Activated B cell treated with CpG ODN at 0.5 μM for 24 hours (primary cell): ENCODE measurements around the gene PCDHB10. TPM values are rescaled to one million over a fixed set of nuclear protein-coding genes. Genes with fewer than 3 reads are reported as not detected.
"Not testable (repeated sequence)": the region's sequence is repeated elsewhere in the genome, so short reads cannot be mapped to it uniquely, and the experiment has no call there.

Experiments
- ATAC-seq: fragments of 200-7000 bp; cut with Tn5 transposase; one replicate; pipeline ENCODE4 v1.10.0; 2021; ENCODE audit warnings: low read depth, mild to moderate bottlenecking, moderate library complexity
- CTCF ChIA-PET: fragments of 350-600 bp; sonication (Branson Sonifier 250); formaldehyde crosslinking; loops from one replicate; lab custom pipeline; 2021; ENCODE audit warnings: antibody characterized with exemption; lab: Charles Lee
- POLR2A ChIA-PET: fragments of 350-600 bp; sonication (Branson Sonifier 250); formaldehyde crosslinking; loops from one replicate; lab custom pipeline; 2021; ENCODE audit warnings: antibody characterized with exemption; lab: Charles Lee
- DNase-seq: peaks from one replicate; pipeline ENCODE4 v3.0.0; 2022
- H3K27ac Mint-ChIP-seq: one replicate; pipeline ENCODE4 v1.8.0; 2020; ENCODE audit warnings: mixed read lengths
- H3K27me3 Mint-ChIP-seq: one replicate; pipeline ENCODE4 v1.8.0; 2021; ENCODE audit warnings: mixed read lengths
- H3K36me3 Mint-ChIP-seq: one replicate; pipeline ENCODE4 v1.8.0; 2021; ENCODE audit warnings: low read depth, mixed read lengths
- H3K4me1 Mint-ChIP-seq: one replicate; pipeline ENCODE4 v1.8.0; 2021; ENCODE audit warnings: mixed read lengths
- H3K4me3 Mint-ChIP-seq: one replicate; pipeline ENCODE4 v1.8.0; 2020; ENCODE audit warnings: mild to moderate bottlenecking, mixed read lengths
- H3K9me3 Mint-ChIP-seq: one replicate; pipeline ENCODE4 v1.8.0; 2020; ENCODE audit warnings: mixed read lengths
- intact Hi-C: fragments of 100-400 bp; cut with micrococcal nuclease; formaldehyde crosslinking; loops from one replicate; pipeline ENCODE4 v1.15.1; 2024
- total RNA-seq: library from RNA; stranded (reverse); gene quantifications from 2 replicates; pipeline ENCODE4 v1.2.3, GENCODE V29; 2022
- TF ChIP-seq, protein P1 (sequence below): fragments of 200-600 bp; IDR thresholded peaks from one replicate; pipeline ENCODE4 v1.8.0; 2022; ENCODE audit warnings: antibody characterized with exemption, mild to moderate bottlenecking

Gene PCDHB10
- total RNA-seq, 1 donor from 2014 or later: not detected

DNA sequence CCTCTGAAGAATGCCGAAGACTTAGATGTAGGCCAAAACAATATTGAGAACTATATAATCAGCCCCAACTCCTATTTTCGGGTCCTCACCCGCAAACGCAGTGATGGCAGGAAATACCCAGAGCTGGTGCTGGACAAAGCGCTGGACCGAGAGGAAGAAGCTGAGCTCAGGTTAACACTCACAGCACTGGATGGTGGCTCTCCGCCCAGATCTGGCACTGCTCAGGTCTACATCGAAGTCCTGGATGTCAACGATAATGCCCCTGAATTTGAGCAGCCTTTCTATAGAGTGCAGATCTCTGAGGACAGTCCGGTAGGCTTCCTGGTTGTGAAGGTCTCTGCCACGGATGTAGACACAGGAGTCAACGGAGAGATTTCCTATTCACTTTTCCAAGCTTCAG is 22.4 kb downstream of the PCDHB10 start:
- intact Hi-C loops, H3K27ac Mint-ChIP-seq, POLR2A ChIA-PET, ATAC-seq, DNase-seq, CTCF ChIA-PET, H3K4me1 Mint-ChIP-seq, H3K36me3 Mint-ChIP-seq, H3K4me3 Mint-ChIP-seq: not testable (repeated sequence)
- Mint-ChIP-seq H3K9me3 (peaks cover 19% of the 10 kb centered on the region), H3K27me3 (peaks cover 31% of the 10 kb centered on the region)

DNA sequence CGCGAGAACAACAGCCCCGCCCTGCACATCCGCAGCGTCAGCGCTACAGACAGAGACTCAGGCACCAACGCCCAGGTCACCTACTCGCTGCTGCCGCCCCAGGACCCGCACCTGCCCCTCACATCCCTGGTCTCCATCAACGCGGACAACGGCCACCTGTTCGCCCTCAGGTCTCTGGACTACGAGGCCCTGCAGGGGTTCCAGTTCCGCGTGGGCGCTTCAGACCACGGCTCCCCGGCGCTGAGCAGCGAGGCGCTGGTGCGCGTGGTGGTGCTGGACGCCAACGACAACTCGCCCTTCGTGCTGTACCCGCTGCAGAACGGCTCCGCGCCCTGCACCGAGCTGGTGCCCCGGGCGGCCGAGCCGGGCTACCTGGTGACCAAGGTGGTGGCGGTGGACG is 23.4 kb downstream of the PCDHB10 start:
- H3K36me3 Mint-ChIP-seq, ATAC-seq, POLR2A ChIA-PET, intact Hi-C loops, H3K4me1 Mint-ChIP-seq, H3K27ac Mint-ChIP-seq, CTCF ChIA-PET, DNase-seq, H3K4me3 Mint-ChIP-seq: not testable (repeated sequence)
- peaks cover 21% of the 10 kb centered on the region for H3K9me3 Mint-ChIP-seq
- peaks cover 30% of the 10 kb centered on the region for H3K27me3 Mint-ChIP-seq

DNA sequence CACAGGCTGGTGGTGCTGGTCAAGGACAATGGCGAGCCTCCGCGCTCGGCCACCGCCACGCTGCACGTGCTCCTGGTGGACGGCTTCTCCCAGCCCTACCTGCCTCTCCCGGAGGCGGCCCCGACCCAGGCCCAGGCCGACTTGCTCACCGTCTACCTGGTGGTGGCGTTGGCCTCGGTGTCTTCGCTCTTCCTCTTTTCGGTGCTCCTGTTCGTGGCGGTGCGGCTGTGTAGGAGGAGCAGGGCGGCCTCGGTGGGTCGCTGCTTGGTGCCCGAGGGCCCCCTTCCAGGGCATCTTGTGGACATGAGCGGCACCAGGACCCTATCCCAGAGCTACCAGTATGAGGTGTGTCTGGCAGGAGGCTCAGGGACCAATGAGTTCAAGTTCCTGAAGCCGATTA is 23.9 kb downstream of the PCDHB10 start:
- CTCF ChIA-PET, H3K4me1 Mint-ChIP-seq, H3K36me3 Mint-ChIP-seq, H3K4me3 Mint-ChIP-seq, ATAC-seq, DNase-seq, H3K27ac Mint-ChIP-seq, intact Hi-C loops: not testable (repeated sequence)
- Mint-ChIP-seq H3K27me3 (peaks cover 28% of the 10 kb centered on the region), H3K9me3 (peaks cover 19% of the 10 kb centered on the region)
- POLR2A ChIA-PET: interaction anchor here (0.5 kb wide), 1 partner anchor 461 kb away, joined by 3 read pairs; no protein-coding TSS in a partner anchor

DNA sequence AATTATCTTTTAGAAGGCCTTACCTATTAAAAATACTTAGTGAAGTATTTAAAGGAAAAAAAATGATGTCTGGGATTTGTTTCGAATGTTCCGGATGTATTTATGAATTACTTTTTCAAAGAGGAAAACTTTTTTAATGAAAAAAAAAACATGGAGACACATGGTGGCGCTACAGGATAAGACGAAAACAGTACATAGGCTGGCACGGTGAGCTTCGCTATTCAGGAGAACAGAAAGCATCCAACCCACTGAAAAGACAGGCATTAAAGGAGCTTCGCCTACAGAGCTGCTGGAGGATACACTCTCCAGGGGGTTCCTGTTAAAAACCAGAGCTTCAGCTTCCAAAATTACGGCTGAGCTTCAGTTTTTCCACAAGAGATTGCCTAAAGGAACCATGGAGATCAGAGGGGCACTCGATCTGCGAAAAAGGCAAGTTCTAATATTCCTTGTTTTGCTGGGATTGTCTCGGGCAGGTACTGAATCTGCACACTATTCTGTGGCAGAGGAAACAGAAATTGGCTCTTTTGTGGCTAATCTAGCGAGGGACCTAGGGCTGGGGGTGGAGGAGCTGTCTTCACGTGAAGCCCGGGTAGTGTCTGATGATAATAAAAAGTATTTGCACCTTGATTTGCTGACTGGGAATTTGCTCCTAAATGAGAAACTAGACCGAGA is 31.1 kb downstream of the PCDHB10 start, which contains the start of gene PCDHB14:
TSS of gene PCDHB14 (plus strand) at position 232 of the 672 bp plus-strand sequence. CDS start at position 395, 163 bp downstream.
- intact Hi-C loops: loop anchor here (2.0 kb wide), 1 partner anchor 342 kb away; no protein-coding TSS in a partner anchor
- ATAC-seq (no peak), DNase-seq (no peak)
- H3K36me3 Mint-ChIP-seq: no peaks in the 10 kb centered on the region
- no peak within 1 kb of the TSS for H3K27ac Mint-ChIP-seq
- POLR2A ChIA-PET: no interaction called here
- CTCF ChIA-PET: interaction anchor here (0.6 to 2.5 kb wide), 7 partner anchors 15 to 429 kb away, joined by 3 to 11 read pairs (median 4); partner anchors contain the start of genes FCHSD1 and PCDHGA12
- peaks cover 13% of the 10 kb centered on the region for H3K9me3 Mint-ChIP-seq
- H3K4me1 Mint-ChIP-seq: peaks cover 2% of the 10 kb centered on the region
- TF ChIP-seq, protein P1, sequence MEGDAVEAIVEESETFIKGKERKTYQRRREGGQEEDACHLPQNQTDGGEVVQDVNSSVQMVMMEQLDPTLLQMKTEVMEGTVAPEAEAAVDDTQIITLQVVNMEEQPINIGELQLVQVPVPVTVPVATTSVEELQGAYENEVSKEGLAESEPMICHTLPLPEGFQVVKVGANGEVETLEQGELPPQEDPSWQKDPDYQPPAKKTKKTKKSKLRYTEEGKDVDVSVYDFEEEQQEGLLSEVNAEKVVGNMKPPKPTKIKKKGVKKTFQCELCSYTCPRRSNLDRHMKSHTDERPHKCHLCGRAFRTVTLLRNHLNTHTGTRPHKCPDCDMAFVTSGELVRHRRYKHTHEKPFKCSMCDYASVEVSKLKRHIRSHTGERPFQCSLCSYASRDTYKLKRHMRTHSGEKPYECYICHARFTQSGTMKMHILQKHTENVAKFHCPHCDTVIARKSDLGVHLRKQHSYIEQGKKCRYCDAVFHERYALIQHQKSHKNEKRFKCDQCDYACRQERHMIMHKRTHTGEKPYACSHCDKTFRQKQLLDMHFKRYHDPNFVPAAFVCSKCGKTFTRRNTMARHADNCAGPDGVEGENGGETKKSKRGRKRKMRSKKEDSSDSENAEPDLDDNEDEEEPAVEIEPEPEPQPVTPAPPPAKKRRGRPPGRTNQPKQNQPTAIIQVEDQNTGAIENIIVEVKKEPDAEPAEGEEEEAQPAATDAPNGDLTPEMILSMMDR: no peak
- H3K4me3 Mint-ChIP-seq: no peak within 1 kb of the TSS
- peaks cover 27% of the 10 kb centered on the region for H3K27me3 Mint-ChIP-seq

DNA sequence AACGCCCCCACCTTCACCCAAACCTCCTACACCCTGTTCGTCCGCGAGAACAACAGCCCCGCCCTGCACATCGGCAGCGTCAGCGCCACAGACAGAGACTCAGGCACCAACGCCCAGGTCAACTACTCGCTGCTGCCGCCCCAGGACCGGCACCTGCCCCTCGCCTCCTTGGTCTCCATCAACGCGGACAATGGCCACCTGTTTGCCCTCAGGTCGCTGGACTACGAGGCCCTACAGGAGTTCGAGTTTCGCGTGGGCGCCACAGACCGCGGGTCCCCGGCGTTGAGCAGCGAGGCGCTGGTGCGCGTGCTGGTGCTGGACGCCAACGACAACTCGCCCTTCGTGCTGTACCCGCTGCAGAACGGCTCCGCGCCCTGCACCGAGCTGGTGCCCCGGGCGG is 32.7 kb downstream of the PCDHB10 start:
- DNase-seq, H3K27ac Mint-ChIP-seq, ATAC-seq, H3K4me3 Mint-ChIP-seq, intact Hi-C loops, H3K9me3 Mint-ChIP-seq, POLR2A ChIA-PET, H3K4me1 Mint-ChIP-seq, H3K36me3 Mint-ChIP-seq, CTCF ChIA-PET: not testable (repeated sequence)
- peaks cover 21% of the 10 kb centered on the region for H3K27me3 Mint-ChIP-seq

DNA sequence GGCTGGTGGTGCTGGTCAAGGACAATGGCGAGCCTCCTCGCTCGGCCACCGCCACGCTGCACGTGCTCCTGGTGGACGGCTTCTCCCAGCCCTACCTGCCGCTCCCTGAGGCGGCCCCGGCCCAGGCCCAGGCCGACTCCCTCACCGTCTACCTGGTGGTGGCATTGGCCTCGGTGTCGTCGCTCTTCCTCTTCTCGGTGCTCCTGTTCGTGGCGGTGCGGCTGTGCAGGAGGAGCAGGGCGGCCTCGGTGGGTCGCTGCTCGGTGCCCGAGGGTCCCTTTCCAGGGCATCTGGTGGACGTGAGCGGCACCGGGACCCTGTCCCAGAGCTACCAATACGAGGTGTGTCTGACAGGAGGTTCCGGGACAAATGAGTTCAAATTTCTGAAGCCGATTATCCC is 33.3 kb downstream of the PCDHB10 start:
- H3K36me3 Mint-ChIP-seq, POLR2A ChIA-PET, H3K27ac Mint-ChIP-seq, H3K4me3 Mint-ChIP-seq, CTCF ChIA-PET, DNase-seq, H3K4me1 Mint-ChIP-seq, intact Hi-C loops, ATAC-seq, H3K9me3 Mint-ChIP-seq: not testable (repeated sequence)
- peaks cover 16% of the 10 kb centered on the region for H3K27me3 Mint-ChIP-seq

DNA sequence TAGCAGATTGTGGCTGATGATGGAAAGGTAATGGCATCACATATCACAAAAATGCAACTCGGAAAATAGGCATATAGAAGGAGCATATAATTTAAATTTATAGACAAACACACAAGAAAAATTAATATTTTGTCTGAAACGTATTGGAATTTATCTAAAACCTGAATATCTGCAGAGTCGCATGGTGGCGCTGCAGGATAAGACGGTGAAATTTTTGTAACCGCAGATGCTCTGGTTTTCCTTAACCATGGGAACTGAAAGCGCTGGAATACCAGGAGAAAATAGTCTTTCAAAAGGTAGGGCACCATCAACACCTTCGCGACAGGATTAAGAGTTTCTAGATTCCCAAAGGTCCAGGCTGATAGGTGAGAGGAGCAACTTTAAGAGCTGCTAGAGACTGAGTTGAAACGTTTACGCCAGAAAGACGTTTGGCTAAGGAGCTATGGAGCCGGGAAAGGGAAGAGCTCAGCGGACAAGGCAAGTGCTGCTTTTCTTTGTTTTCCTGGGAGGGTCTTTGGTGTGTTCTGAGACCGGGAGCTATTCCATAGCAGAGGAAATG is 42.0 kb downstream of the PCDHB10 start:
- no peak for ATAC-seq
- TF ChIP-seq, protein P1: no peak
- peaks cover 5% of the 10 kb centered on the region for H3K27me3 Mint-ChIP-seq
- H3K4me1 Mint-ChIP-seq: no peaks in the 10 kb centered on the region
- peaks cover 31% of the 10 kb centered on the region for H3K9me3 Mint-ChIP-seq
- intact Hi-C loops: no loop called here
- H3K27ac Mint-ChIP-seq: no peak overlapping the region
- peaks cover 4% of the 10 kb centered on the region for H3K36me3 Mint-ChIP-seq
- no peak overlapping the region for H3K4me3 Mint-ChIP-seq
- DNase-seq: no peak
- ChIA-PET POLR2A (no interaction called here), CTCF (no interaction called here)

DNA sequence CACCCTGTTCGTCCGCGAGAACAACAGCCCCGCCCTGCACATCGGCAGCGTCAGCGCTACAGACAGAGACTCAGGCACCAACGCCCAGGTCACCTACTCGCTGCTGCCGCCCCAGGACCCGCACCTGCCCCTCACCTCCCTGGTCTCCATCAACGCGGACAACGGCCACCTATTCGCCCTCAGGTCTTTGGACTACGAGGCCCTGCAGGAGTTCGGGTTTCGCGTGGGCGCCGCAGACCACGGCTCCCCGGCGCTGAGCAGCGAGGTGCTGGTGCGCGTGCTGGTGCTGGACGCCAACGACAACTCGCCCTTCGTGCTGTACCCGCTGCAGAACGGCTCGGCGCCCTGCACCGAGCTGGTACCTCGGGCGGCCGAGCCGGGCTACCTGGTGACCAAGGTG is 43.8 kb downstream of the PCDHB10 start:
- ATAC-seq, H3K4me1 Mint-ChIP-seq, DNase-seq, CTCF ChIA-PET, intact Hi-C loops, H3K4me3 Mint-ChIP-seq, H3K27ac Mint-ChIP-seq, POLR2A ChIA-PET: not testable (repeated sequence)
- Mint-ChIP-seq H3K9me3 (peaks cover 46% of the 10 kb centered on the region), H3K36me3 (peaks cover 13% of the 10 kb centered on the region), H3K27me3 (peaks cover 17% of the 10 kb centered on the region)
